Muscle of leg (tissue), 11 donors: Measurements from ENCODE around the gene SCYGR3. TPM values are rescaled to one million over a fixed set of nuclear protein-coding genes. Genes with fewer than 3 reads are reported as not detected.

Experiments
- DNase-seq: peaks from one replicate; pipeline ENCODE4 v3.0.0; 2013
- H3K27ac ChIP-seq: one replicate; pipeline ENCODE4 v1.5.1; 2013; ENCODE audit warnings: mild to moderate bottlenecking, low read length, control low read depth
- H3K27me3 ChIP-seq: one replicate; pipeline ENCODE4 v1.6.1; 2013; ENCODE audit warnings: low read length; ENCODE audit not compliant: control insufficient read depth, insufficient read depth
- H3K36me3 ChIP-seq: one replicate; pipeline ENCODE4 v1.6.1; 2013; ENCODE audit warnings: low read length; ENCODE audit not compliant: control insufficient read depth, insufficient read depth
- H3K4me1 ChIP-seq: one replicate; pipeline ENCODE4 v1.6.1; 2013; ENCODE audit warnings: low read length; ENCODE audit not compliant: control insufficient read depth, insufficient read depth
- H3K4me3 ChIP-seq: one replicate; pipeline ENCODE4 v1.5.1; 2013; ENCODE audit warnings: low read length, control low read depth
- H3K9me3 ChIP-seq: replicated peaks from 2 replicates; pipeline ENCODE4 v1.6.1; 2013; ENCODE audit warnings: low read depth, low read length; ENCODE audit not compliant: control insufficient read depth
- WGBS: methylation state at CpG from one replicate; pipeline ENCODE4 v1.1.5; 2013; ENCODE audit warnings: missing lambda C conversion rate; ENCODE audit not compliant: insufficient coverage; 5-methylcytosine and 5-hydroxymethylcytosine counted together
- polyA plus RNA-seq, 8 donors: library from polyadenylated mRNA; unstranded; fragments of 120-200 nt; gene quantifications; one replicate each; pipeline versions ENCODE4 v1.2.1 to v1.2.3, GENCODE V29; 2013; ENCODE audit warnings: inconsistent platforms in 1 of 8, low replicate concordance in 1 of 8; ENCODE audit not compliant: insufficient read length in 8 of 8, insufficient read depth in 1 of 8
- total RNA-seq: library from RNA; stranded (reverse); fragments of 120-200 nt; gene quantifications from one replicate; pipeline ENCODE4 v1.2.4, GENCODE V29; 2013

SCYGR3 gene
- total and polyA plus RNA-seq, 9 donors: not detected

DNA sequence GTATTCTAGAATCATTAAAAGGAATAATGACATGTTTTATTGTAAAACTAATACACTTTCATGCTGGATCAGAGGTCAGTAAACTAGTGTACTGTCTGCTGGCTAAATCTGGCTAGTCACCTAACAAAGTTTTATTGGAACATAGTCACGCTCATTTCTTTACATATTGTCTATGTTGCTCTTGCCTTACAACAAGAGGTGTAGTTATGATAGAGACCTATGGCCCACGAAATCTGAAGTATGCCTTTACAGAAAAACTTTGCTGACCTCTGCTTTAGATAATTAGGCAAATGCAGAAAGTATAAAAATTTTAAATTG is 45.8 kb downstream of the SCYGR3 start:
- no CpG with 5 or more reads among the region's 2 CpGs for WGBS
- Histone ChIP-seq H3K27me3 (no peaks in the 10 kb centered on the region), H3K9me3 (no peaks in the 10 kb centered on the region), H3K36me3 (no peaks in the 10 kb centered on the region), H3K4me1 (no peaks in the 10 kb centered on the region), H3K4me3 (no peak overlapping the region), H3K27ac (no peak overlapping the region)
- no peak for DNase-seq

DNA sequence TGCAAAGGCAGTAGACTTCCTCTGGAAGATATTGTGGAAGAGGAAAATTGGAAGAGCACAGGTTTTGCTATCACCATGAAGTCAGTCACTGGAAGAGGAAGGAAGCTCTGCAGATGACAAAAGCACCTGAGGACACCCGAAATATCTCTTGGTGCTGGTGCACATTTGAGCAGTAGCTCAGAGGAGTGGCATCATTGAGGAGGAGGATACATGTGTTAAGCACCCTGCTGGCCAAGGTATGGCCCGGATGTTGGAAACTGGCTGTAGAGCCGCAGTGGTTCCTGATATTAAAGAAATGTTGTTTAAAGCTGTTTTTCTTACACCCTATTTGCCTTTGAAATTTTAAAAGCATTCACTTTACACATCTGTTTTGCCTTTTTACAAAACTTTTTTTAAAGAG is 48.6 kb downstream of the SCYGR3 start:
- Histone ChIP-seq H3K4me1 (no peaks in the 10 kb centered on the region), H3K36me3 (no peaks in the 10 kb centered on the region), H3K9me3 (no peaks in the 10 kb centered on the region), H3K27me3 (no peaks in the 10 kb centered on the region), H3K27ac (no peak overlapping the region), H3K4me3 (no peak overlapping the region)
- 0% methylated on average over 1 of the region's 3 CpGs for WGBS
- DNase-seq: no peak

DNA sequence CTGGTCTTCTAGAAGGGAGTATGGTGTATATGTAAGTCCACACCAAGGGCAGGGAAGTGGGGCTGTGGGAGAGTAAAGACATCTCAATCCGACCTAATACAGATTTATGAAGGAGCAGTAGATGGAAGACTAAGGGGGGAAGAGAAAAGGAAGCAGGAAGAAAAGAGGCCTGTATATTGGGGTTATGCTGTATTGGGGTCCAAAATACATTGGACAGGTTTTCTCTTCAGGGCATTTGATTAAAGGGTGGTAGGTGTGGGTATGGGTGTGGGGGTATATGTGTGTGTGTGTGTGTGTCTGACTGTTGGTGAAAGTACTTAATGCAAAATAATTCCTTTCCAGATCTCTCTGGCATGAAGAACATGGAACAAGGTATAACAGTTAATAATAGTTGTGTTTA is 49.6 kb downstream of the SCYGR3 start:
- Histone ChIP-seq H3K36me3 (no peaks in the 10 kb centered on the region), H3K27ac (no peak overlapping the region), H3K4me3 (no peak overlapping the region), H3K4me1 (no peaks in the 10 kb centered on the region), H3K27me3 (no peaks in the 10 kb centered on the region), H3K9me3 (no peaks in the 10 kb centered on the region)
- 100% methylated on average over 1 of the region's 1 CpG for WGBS
- DNase-seq: no peak

Other genes starting within 250 kb of the SCYGR3 start
- not detected for gene TM4SF20, start 235.5 kb downstream of the SCYGR3 start, total RNA-seq
- 1 to 10 TPM in 1 of 8 donors, under 1 TPM in 2, not detected in 5; 0.07 to 1.6 (median 0.40) TPM for gene TM4SF20, start 235.5 kb downstream of the SCYGR3 start, polyA plus RNA-seq
- gene SCYGR1, start 226.9 kb downstream of the SCYGR3 start, total RNA-seq: not detected
- not detected for gene SCYGR1, start 226.9 kb downstream of the SCYGR3 start, polyA plus RNA-seq
- gene AGFG1, start 142.7 kb downstream of the SCYGR3 start, total RNA-seq: 32.7 TPM
- gene AGFG1, start 142.7 kb downstream of the SCYGR3 start, polyA plus RNA-seq: 10 to 100 TPM; 41.4 to 51.9 (median 47.6) TPM
- not detected for gene SCYGR2, start 15.9 kb downstream of the SCYGR3 start, total RNA-seq
- gene SCYGR2, start 15.9 kb downstream of the SCYGR3 start, polyA plus RNA-seq: not detected
- not detected for gene SCYGR4, start 2.7 kb upstream of the SCYGR3 start, total RNA-seq
- not detected for gene SCYGR4, start 2.7 kb upstream of the SCYGR3 start, polyA plus RNA-seq
- not detected for gene SCYGR5, start 52.0 kb upstream of the SCYGR3 start, total RNA-seq
- not detected for gene SCYGR5, start 52.0 kb upstream of the SCYGR3 start, polyA plus RNA-seq
- 1.2 TPM for gene SLC19A3, start 103.2 kb upstream of the SCYGR3 start, total RNA-seq
- gene SLC19A3, start 103.2 kb upstream of the SCYGR3 start, polyA plus RNA-seq: 1 to 10 TPM in 4 of 8 donors, under 1 TPM in 4; 0.64 to 5.1 (median 0.94) TPM
- not detected for gene SCYGR6, start 109.9 kb upstream of the SCYGR3 start, total RNA-seq
- gene SCYGR6, start 109.9 kb upstream of the SCYGR3 start, polyA plus RNA-seq: not detected
- not detected for gene SCYGR7, start 113.5 kb upstream of the SCYGR3 start, total RNA-seq
- not detected for gene SCYGR7, start 113.5 kb upstream of the SCYGR3 start, polyA plus RNA-seq
- not detected for gene SCYGR8, start 131.1 kb upstream of the SCYGR3 start, total RNA-seq
- not detected for gene SCYGR8, start 131.1 kb upstream of the SCYGR3 start, polyA plus RNA-seq
- gene CCL20, start 199.0 kb upstream of the SCYGR3 start, total RNA-seq: 0.27 TPM
- 1 to 10 TPM in 7 of 8 donors, under 1 TPM in 1; 0.61 to 6.3 (median 2.3) TPM for gene CCL20, start 199.0 kb upstream of the SCYGR3 start, polyA plus RNA-seq